Liver (tissue), 2 donors: Measurements from ENCODE around the gene ATP4A.

Experiments used
- CTCF ChIP-seq: fragments of 150-350 bp; IDR thresholded peaks from 2 replicates; pipeline ENCODE4 v1.5.1; 2017; ENCODE audit warnings: improper control_type of control experiment, low read depth, low read length; ENCODE audit not compliant: missing input control
- MAX ChIP-seq: IDR thresholded peaks from 2 replicates; pipeline ENCODE4 v1.6.1; 2016; ENCODE audit warnings: antibody characterized with exemption
- YY1 ChIP-seq: IDR thresholded peaks from 2 replicates; pipeline ENCODE4 v1.6.1; 2016; ENCODE audit warnings: antibody characterized with exemption, mild to moderate bottlenecking
- donor health status: healthy.

GRCh38 chr19:35542209-35542608, 21.2 kb downstream of the ATP4A start:
- no peak for TF ChIP-seq YY1
- no peak for TF ChIP-seq CTCF
- no peak for TF ChIP-seq MAX
